HUES48 (cell line): ENCODE results near the gene CABP4.

Source experiments
- H3K27ac ChIP-seq: one replicate; pipeline ENCODE4 v1.7.0; 2013; ENCODE audit warnings: low read depth, low read length, inconsistent platforms
- H3K27me3 ChIP-seq: 2 replicates; pipeline ENCODE4 v1.6.1; 2013; ENCODE audit warnings: mild to moderate bottlenecking, low read length; ENCODE audit not compliant: control insufficient read depth, insufficient read depth
- H3K36me3 ChIP-seq: 2 replicates; pipeline ENCODE4 v1.6.1; 2013; ENCODE audit warnings: low read length; ENCODE audit not compliant: control insufficient read depth, insufficient read depth
- H3K4me1 ChIP-seq: 2 replicates; pipeline ENCODE4 v1.6.1; 2013; ENCODE audit warnings: mild to moderate bottlenecking, low read length; ENCODE audit not compliant: control insufficient read depth, insufficient read depth
- H3K4me3 ChIP-seq: 2 replicates; pipeline ENCODE4 v1.5.1; 2013; ENCODE audit warnings: mild to moderate bottlenecking, low read depth, low read length
- H3K9ac ChIP-seq: 2 replicates; pipeline ENCODE4 v1.6.1; 2013; ENCODE audit warnings: mild to moderate bottlenecking, low read depth, low read length, moderate library complexity
- H3K9me3 ChIP-seq: 2 replicates; pipeline ENCODE4 v1.6.1; 2013; ENCODE audit warnings: low read length; ENCODE audit not compliant: control insufficient read depth, insufficient read depth

The CABP4 gene

DNA sequence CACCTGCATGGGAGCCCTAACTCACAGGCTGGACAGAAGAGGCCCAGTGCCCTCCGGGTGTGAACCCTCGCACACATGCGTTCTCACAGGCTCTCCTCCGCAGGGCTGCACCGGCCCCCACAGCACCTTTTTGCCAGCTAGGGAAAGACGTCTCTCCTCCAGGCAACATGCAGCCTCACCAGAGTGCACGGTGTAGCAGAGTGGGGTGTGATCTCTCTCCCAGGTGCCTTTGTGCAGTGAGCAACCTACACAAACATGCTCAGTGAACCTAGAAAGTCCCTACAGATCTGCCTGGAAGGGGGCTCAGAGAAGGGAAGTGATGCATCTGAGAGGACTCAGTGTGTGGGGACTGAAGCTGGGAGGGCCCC lies 43.4 kb upstream of the CABP4 start:
- peaks cover 7% of the 10 kb centered on the region for H3K27me3 ChIP-seq
- H3K36me3 ChIP-seq, result no peaks in the 10 kb centered on the region
- H3K4me3 ChIP-seq, result no peak overlapping the region
- H3K27ac ChIP-seq, result no peak overlapping the region
- H3K4me1 ChIP-seq, result peaks cover 13% of the 10 kb centered on the region
- H3K9me3 ChIP-seq, result no peaks in the 10 kb centered on the region
- no peak overlapping the region for H3K9ac ChIP-seq

DNA sequence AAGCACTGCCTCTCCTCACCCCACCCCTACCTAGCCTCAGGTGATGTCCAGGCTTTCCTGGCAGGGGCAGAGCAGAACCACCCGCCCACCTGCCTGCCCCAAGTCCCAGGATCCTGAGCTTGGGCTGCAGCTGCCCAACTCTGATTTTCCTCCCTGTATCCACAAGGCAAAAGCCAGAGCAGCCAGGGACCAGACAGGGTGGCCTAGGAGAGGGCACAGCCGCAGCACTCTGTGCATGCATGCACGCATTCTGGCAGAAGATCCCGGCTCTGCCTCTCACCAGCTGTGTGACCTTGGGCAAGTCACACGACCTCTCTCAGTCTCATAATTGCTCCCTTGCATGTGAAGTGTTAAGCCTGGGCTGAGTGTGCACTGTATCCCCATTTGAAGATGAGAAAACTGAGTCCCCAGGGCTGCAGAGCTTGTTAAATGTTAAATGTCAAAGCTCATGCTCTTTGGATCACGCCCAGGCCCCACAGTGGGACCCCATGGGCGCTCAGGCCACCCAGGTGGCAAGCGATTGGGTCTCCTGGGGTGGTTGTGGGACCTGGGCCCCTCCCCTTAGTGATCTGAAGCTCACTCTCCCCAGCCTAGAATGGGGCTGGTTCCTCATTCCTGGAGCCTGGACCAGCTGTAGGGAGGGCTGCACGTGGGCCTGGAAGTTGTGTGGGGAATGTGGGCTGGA lies 42.5 kb upstream of the CABP4 start:
- no peaks in the 10 kb centered on the region for H3K9me3 ChIP-seq
- peaks cover 13% of the 10 kb centered on the region for H3K4me1 ChIP-seq
- no peak overlapping the region for H3K4me3 ChIP-seq
- H3K36me3 ChIP-seq, result no peaks in the 10 kb centered on the region
- peaks cover 7% of the 10 kb centered on the region for H3K27me3 ChIP-seq
- no peak overlapping the region for H3K27ac ChIP-seq
- no peak overlapping the region for H3K9ac ChIP-seq

DNA sequence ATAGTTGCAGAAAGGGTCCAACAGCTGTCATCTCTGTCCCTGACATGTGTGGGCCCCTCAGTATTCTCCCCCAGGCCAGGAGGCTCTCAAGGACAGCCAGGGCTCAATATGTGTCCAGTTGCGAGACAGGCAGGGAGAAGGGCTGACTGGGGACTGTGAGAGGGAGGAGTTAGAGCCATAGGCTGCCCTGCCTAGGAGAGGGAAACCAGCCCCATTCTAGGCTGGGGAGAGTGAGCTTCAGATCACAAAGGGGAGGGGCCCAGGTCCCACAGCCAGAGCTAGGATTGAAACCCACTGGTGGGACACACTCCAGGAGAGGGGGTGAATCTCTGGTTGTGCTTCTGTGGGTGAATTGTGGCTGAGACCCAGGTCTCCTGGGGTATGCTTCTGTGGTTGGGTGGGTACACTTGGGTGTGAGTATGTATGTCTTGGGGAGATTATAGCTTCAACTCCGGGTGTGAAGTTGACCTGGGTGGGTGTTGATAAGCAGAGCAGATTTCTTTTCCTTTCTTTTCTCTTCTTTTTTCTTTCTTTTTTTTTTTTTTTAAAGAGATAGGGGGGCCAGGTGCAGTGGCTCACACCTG lies 41.8 kb upstream of the CABP4 start:
- Histone ChIP-seq H3K27ac (no peak overlapping the region), H3K9ac (no peak overlapping the region), H3K36me3 (no peaks in the 10 kb centered on the region), H3K4me3 (no peak overlapping the region), H3K27me3 (peaks cover 7% of the 10 kb centered on the region), H3K4me1 (peaks cover 13% of the 10 kb centered on the region), H3K9me3 (no peaks in the 10 kb centered on the region)

DNA sequence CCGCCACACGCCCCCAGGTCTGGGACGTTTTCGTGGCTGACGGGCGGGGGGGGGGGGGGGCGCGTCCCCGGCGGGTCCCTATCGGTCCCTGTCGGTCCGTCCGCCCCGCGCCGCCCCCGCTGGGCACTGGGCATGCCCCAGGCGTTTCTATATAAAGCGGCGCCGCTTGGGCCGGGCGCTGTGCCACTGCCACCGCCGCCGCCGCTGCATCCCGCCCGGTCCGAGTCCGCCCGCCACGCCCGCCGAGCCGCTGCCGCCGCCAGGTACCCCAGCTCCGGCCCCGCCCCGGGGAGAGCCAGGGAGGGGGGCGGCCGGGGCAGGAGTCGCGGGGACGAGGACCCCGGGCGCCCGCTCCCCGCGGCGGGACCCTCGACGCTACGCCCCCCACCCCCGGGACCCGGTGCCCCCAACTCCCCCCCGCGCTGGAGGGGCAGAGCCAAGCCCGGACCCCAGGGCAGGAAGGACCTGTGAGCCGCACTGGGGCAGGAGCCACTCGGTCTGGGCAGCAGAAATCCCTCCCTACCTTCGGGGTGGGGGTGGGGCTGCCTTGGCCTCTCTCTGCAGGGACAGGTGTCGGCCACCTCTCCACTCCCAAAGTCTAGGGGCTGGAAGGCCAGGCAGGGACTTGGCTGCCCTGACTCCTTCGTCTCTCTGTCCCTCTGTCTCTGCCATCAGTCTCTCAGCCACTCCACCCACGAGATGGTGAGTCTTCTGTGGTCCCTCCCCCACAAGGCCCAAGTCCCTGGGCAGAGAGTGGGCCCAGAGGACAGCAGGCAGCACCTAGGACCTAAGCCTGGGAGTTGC lies 39.5 kb upstream of the CABP4 start, which contains the start of gene CARNS1:
Gene CARNS1, plus strand, starts transcription at position 178 of the 804 bp plus-strand sequence. Its CDS starts 522 bp downstream, at position 700.
- Histone ChIP-seq H3K9ac (no peak within 1 kb of the TSS), H3K27ac (no peak within 1 kb of the TSS)

DNA sequence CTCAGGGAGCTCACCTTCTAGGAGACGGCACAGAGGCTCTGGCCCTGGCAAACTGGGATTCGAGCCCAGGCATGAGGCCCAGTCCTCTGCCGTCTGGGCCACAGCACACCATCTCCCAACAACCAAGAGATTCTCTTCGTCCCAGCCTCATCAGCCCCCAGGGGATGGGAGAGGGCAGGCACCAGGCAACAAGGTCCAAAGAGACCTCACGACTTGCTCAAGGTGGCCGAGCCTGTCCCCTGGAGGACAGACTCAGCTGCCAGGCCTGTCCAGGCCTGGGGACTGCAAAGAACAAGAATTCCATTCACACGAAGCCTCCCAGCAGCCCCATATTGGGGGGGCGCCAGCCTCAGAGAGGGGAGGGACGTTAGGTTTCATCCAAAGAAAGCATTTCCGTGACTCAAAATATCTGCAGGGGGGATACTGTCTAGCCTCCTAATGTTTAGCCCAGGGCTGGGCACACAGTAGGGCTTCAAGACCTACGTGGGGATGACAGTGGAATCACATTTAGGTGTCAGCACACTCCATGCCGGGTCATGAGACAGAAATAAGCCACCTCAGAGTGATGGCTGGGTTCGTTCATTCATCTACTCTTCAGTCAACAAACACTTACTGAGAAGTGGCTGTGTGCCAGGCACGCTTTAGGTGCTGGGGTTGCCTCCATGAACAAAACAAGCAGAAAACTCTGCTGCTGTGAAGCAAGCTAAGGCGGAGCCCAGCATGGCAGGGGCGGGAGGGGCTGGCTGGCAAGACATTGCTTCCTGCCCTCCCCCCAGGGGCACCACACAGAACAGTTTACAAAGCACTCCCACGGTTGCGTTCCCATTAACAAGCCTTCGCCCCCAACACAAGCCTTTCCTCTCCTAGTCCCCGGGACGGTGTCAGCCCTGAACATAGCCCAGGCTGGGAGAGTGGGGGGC lies 38.5 kb upstream of the CABP4 start:
- Histone ChIP-seq H3K36me3 (no peaks in the 10 kb centered on the region), H3K4me1 (peaks cover 4% of the 10 kb centered on the region; the same call in 1 of the 2 replicates), H3K27me3 (peaks cover 7% of the 10 kb centered on the region), H3K4me3 (no peak overlapping the region), H3K9ac (no peak overlapping the region), H3K9me3 (no peaks in the 10 kb centered on the region), H3K27ac (no peak overlapping the region)

More for the DNA sequence above, 39.5 kb upstream of the CABP4 start, which contains the start of gene CARNS1:
- no peaks in the 10 kb centered on the region for H3K9me3 ChIP-seq
- H3K4me3 ChIP-seq, result peak within 1 kb of the TSS; percentile 65
- H3K4me1 ChIP-seq, result peaks cover 4% of the 10 kb centered on the region; the same call in 1 of the 2 replicates
- H3K36me3 ChIP-seq, result no peaks in the 10 kb centered on the region
- peaks cover 7% of the 10 kb centered on the region for H3K27me3 ChIP-seq

DNA sequence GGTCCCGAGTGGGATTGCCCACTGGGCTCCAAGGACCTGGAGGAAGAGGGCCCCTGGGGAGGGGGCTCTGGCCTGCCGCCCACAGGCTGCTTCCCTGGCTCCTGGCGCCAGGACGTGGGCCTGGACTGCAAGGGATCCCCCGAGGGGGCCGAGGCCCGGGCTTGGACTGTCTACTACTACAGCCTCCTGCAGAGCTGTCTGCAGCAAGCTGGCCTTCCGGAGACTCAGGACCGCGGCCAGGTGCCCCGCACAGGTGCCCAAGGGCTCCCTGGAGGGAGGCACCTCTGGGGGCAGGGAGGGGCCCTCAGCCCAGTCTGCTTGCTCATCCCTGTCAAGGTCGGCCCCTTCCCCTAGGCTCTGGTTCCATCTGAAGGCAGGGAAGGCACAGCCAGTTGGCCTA lies 37.7 kb upstream of the CABP4 start:
- no peak overlapping the region for H3K27ac ChIP-seq
- no peaks in the 10 kb centered on the region for H3K36me3 ChIP-seq
- no peaks in the 10 kb centered on the region for H3K9me3 ChIP-seq
- H3K4me1 ChIP-seq, result peaks cover 4% of the 10 kb centered on the region; the same call in 1 of the 2 replicates
- no peak overlapping the region for H3K9ac ChIP-seq
- no peak overlapping the region for H3K4me3 ChIP-seq
- H3K27me3 ChIP-seq, result peaks cover 7% of the 10 kb centered on the region; the same call in 1 of the 2 replicates

DNA sequence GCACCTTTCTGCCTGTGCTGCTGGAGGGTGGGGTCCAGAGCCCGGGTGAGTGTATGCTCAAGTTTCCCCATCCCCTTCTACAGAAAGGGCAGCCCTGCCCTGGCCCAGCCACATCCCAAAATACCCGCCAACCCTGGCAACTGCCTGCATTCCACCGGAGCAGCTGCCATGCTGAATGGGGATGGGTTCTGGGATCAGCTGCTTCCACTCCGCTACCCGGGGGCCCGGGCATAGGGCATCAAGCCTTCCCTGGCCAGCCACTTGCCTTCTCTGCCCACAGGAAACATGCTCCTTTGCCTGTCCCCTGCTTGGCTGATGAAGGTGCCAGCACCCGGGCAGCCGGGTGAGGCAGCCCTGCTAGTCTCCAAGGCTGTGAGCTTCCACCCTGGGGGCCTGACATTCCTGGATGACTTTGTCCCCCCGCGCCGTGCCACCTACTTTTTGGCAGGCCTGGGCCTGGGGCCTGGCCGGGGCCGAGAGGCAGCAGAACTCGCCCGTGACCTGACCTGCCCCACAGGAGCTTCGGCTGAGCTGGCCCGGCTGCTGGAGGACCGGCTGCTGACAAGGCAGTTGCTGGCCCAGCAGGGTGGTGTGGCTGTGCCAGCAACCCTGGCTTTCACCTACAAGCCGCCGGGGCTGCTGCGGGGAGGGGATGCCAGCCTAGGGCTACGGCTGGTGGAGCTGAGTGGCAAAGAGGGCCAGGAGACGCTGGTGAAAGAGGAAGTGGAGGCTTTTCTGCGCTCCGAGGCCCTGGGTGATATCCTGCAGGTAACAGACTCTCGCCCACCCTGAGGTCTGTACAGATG lies 36.5 kb upstream of the CABP4 start:
- Histone ChIP-seq H3K36me3 (no peaks in the 10 kb centered on the region), H3K4me3 (no peak overlapping the region), H3K9me3 (no peaks in the 10 kb centered on the region), H3K4me1 (peaks cover 4% of the 10 kb centered on the region; the same call in 1 of the 2 replicates), H3K9ac (no peak overlapping the region), H3K27ac (no peak overlapping the region), H3K27me3 (peaks cover 7% of the 10 kb centered on the region; the same call in 1 of the 2 replicates)

DNA sequence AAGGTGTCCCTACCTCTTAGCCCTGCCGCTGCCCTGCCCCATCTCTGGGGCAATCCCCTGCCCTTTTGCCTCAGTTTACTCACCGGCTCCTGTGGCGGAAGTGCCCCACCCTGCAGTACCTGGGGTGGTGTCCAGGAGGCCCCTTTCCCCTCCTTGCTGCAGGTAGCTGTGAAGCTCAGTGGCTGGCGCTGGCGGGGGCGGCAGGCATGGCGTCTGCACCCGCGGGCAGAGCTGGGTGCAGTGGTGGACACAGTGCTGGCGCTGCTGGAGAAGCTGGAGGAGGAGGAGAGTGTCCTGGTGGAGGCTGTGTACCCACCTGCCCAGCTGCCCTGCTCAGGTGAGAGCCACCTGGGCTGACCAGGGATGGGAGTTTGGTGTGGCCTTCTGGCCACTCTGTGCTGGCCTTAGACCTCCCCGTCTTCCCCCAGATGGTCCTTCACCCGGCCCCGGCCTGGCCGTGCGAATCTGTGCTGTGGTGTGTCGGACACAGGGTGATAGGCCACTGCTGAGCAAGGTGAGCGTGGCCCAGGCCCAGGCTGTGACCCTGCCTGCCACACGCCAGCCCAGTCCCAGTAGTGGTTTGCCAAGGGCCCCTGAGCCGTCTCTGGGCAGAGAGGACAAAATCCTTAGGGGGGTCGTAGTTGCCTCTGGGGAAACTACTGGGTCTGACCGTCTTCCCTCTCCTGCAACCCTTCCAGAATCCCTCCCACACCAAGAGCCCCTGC lies 35.7 kb upstream of the CABP4 start:
- Histone ChIP-seq H3K4me3 (no peak overlapping the region), H3K27ac (no peak overlapping the region), H3K9ac (no peak overlapping the region)

DNA sequence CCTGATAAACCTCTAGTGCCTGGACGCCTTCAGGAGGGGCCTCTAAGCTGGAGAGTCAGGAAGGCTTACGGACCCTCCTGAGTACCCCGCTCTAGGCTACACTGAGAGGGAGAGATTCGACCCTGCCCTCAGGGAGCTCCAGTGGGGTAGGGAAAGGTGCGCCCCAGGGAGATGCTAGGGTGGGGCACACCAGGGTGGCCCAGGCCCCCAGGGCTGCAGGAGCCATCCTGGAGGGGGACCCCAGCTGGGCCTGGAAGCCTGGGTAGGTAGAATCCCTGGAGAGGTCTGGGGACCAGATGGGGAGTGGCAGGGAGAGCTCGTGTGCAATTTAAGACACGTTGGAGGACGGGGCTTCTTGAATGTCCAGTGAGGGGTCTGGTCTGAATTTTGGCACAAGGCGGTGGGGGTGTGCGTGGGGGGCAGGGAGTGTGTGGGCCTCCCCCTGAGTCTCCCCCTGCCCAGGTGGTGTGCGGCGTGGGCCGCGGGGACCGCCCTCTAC lies 35.0 kb upstream of the CABP4 start:
- H3K36me3 ChIP-seq, result no peaks in the 10 kb centered on the region
- no peak overlapping the region for H3K9ac ChIP-seq
- no peaks in the 10 kb centered on the region; the same call in 1 of the 2 replicates for H3K27me3 ChIP-seq
- peak overlapping the region; percentile 65; the same call in 1 of the 2 replicates for H3K4me3 ChIP-seq
- no peak overlapping the region for H3K27ac ChIP-seq
- H3K9me3 ChIP-seq, result no peaks in the 10 kb centered on the region
- H3K4me1 ChIP-seq, result peaks cover 4% of the 10 kb centered on the region; the same call in 1 of the 2 replicates

More for the DNA sequence above, 35.7 kb upstream of the CABP4 start:
- Histone ChIP-seq H3K4me1 (peaks cover 4% of the 10 kb centered on the region; the same call in 1 of the 2 replicates), H3K36me3 (no peaks in the 10 kb centered on the region), H3K9me3 (no peaks in the 10 kb centered on the region), H3K27me3 (peaks cover 5% of the 10 kb centered on the region; the same call in 1 of the 2 replicates)
